Trophoblast cell (in vitro differentiated cells and primary cell): ENCODE results near the gene CDH26.

Experiments used
- DNase-seq, 2 donors: peaks; one replicate each; pipeline ENCODE4 v3.0.0-alpha.2; 2016
- H2AFZ ChIP-seq: 2 replicates; pipeline ENCODE4 v1.6.1; 2013; ENCODE audit warnings: low read length, moderate library complexity, mild to moderate bottlenecking; ENCODE audit not compliant: insufficient read depth, poor library complexity
- H2AK5ac ChIP-seq: 2 replicates; pipeline ENCODE4 v1.6.1; 2013; ENCODE audit warnings: mild to moderate bottlenecking, low read length
- H2BK120ac ChIP-seq: 2 replicates; pipeline ENCODE4 v1.6.1; 2013; ENCODE audit warnings: low read length, mild to moderate bottlenecking, moderate library complexity; ENCODE audit not compliant: insufficient read depth, poor library complexity
- H2BK12ac ChIP-seq: 2 replicates; pipeline ENCODE4 v1.6.1; 2013; ENCODE audit warnings: mild to moderate bottlenecking, low read length, moderate library complexity
- H2BK5ac ChIP-seq: 2 replicates; pipeline ENCODE4 v1.6.1; 2013; ENCODE audit warnings: low read length, low read depth, moderate library complexity, mild to moderate bottlenecking; ENCODE audit not compliant: poor library complexity
- H3K14ac ChIP-seq: 2 replicates; pipeline ENCODE4 v1.6.1; 2013; ENCODE audit warnings: mild to moderate bottlenecking, low read length
- H3K18ac ChIP-seq: 2 replicates; pipeline ENCODE4 v1.6.1; 2013; ENCODE audit warnings: mild to moderate bottlenecking, low read length
- H3K23ac ChIP-seq: 2 replicates; pipeline ENCODE4 v1.6.1; 2013; ENCODE audit warnings: low read length
- H3K27ac ChIP-seq: 2 replicates; pipeline ENCODE4 v1.5.1; 2013; ENCODE audit warnings: low read depth, mild to moderate bottlenecking, inconsistent platforms, low read length, moderate library complexity
- H3K27me3 ChIP-seq: 2 replicates; pipeline ENCODE4 v1.6.1; 2013; ENCODE audit warnings: inconsistent platforms, mild to moderate bottlenecking, low read length, moderate library complexity; ENCODE audit not compliant: insufficient read depth
- H3K36me3 ChIP-seq, 2 experiments: 1 replicate in 1 of 2; 2 replicates in 1 of 2; pipeline ENCODE4 v1.6.1; 2013; ENCODE audit warnings: low read length in 2 of 2, mild to moderate bottlenecking in 2 of 2, moderate library complexity in 1 of 2; ENCODE audit not compliant: insufficient read depth in 2 of 2, control insufficient read depth in 1 of 2
- H3K4ac ChIP-seq: 2 replicates; pipeline ENCODE4 v1.6.1; 2013; ENCODE audit warnings: low read depth, mild to moderate bottlenecking, low read length, moderate library complexity
- H3K4me1 ChIP-seq, 2 experiments: 1 replicate in 1 of 2; 2 replicates in 1 of 2; pipeline ENCODE4 v1.6.1; 2013; ENCODE audit warnings: low read length in 2 of 2, mild to moderate bottlenecking in 2 of 2, moderate library complexity in 1 of 2; ENCODE audit not compliant: insufficient read depth in 2 of 2, control insufficient read depth in 1 of 2
- H3K4me2 ChIP-seq: 2 replicates; pipeline ENCODE4 v1.6.1; 2013; ENCODE audit warnings: inconsistent platforms, mild to moderate bottlenecking, low read length, moderate library complexity
- H3K4me3 ChIP-seq: 2 replicates; pipeline ENCODE4 v1.5.1; 2013; ENCODE audit warnings: mild to moderate bottlenecking, low read depth, low read length, inconsistent platforms
- H3K79me1 ChIP-seq: one replicate; pipeline ENCODE4 v1.6.1; 2013; ENCODE audit warnings: low read length
- H3K79me2 ChIP-seq: 2 replicates; pipeline ENCODE4 v1.6.1; 2013; ENCODE audit warnings: low read length, mild to moderate bottlenecking; ENCODE audit not compliant: control insufficient read depth, insufficient read depth, poor library complexity
- H3K9ac ChIP-seq: 2 replicates; pipeline ENCODE4 v1.6.1; 2013; ENCODE audit warnings: mild to moderate bottlenecking, low read length
- H3K9me3 ChIP-seq: 2 replicates; pipeline ENCODE4 v1.6.1; 2013; ENCODE audit warnings: low read depth, mild to moderate bottlenecking, control low read depth, inconsistent platforms, low read length; ENCODE audit not compliant: insufficient read depth
- H4K12ac ChIP-seq: 2 replicates; pipeline ENCODE4 v1.6.1; 2013; ENCODE audit warnings: low read depth, mild to moderate bottlenecking, low read length, moderate library complexity
- H4K8ac ChIP-seq: 2 replicates; pipeline ENCODE4 v1.6.1; 2013; ENCODE audit warnings: low read depth, mild to moderate bottlenecking, low read length, moderate library complexity
- H4K91ac ChIP-seq: one replicate; pipeline ENCODE4 v1.6.1; 2013; ENCODE audit warnings: low read depth, mild to moderate bottlenecking, low read length, moderate library complexity
- WGBS: extraction: QIAGEN DNeasy Blood & Tissue Kit; methylation state at CpG from one replicate; pipeline ENCODE4 v1.1.7; 2013; ENCODE audit warnings: missing lambda C conversion rate; ENCODE audit not compliant: insufficient read length, insufficient coverage; ENCODE audit errors: extremely low coverage; 5-methylcytosine and 5-hydroxymethylcytosine counted together

CDH26 gene

GRCh38 chr20:60055740-60056139 is 97.5 kb downstream of the CDH26 start:
- Histone ChIP-seq H4K12ac (no peak overlapping the region), H3K79me2 (no peaks in the 10 kb centered on the region), H3K27me3 (no peaks in the 10 kb centered on the region), H2AFZ (no peak overlapping the region), H3K9me3 (no peaks in the 10 kb centered on the region), H3K4me3 (no peak overlapping the region), H3K79me1 (no peaks in the 10 kb centered on the region), H3K23ac (no peak overlapping the region), H3K9ac (no peak overlapping the region), H3K14ac (no peak overlapping the region), H3K36me3 (no peaks in the 10 kb centered on the region), H3K4me1 (no peaks in the 10 kb centered on the region), H2BK12ac (no peak overlapping the region), H3K27ac (no peak overlapping the region), H3K18ac (no peak overlapping the region), H4K91ac (no peak overlapping the region), H2BK5ac (no peak overlapping the region), H3K4me2 (no peak overlapping the region), H2BK120ac (no peak overlapping the region), H3K4ac (no peak overlapping the region), H2AK5ac (no peak overlapping the region), H4K8ac (no peak overlapping the region)
- WGBS = no CpG with 5 or more reads among the region's 14 CpGs
- DNase-seq = no peak

- H3K14ac ChIP-seq = no peak overlapping the region
- no peak overlapping the region for H4K91ac ChIP-seq
These were observed 98.3 kb downstream of the CDH26 start for GRCh38 chr20:60056407-60057122.

GRCh38 chr20:60057123-60057865 is 99.1 kb downstream of the CDH26 start:
- Histone ChIP-seq H2BK5ac (no peak overlapping the region), H3K36me3 (no peaks in the 10 kb centered on the region), H3K4me1 (no peaks in the 10 kb centered on the region), H2AK5ac (no peak overlapping the region), H3K4me2 (no peak overlapping the region), H3K23ac (no peak overlapping the region), H3K4ac (no peak overlapping the region), H3K79me2 (peaks cover under 1% of the 10 kb centered on the region), H3K4me3 (no peak overlapping the region), H3K27me3 (no peaks in the 10 kb centered on the region), H2BK120ac (no peak overlapping the region), H3K18ac (no peak overlapping the region), H4K91ac (no peak overlapping the region), H3K27ac (no peak overlapping the region), H3K9me3 (no peaks in the 10 kb centered on the region), H3K14ac (no peak overlapping the region), H3K9ac (no peak overlapping the region), H2BK12ac (no peak overlapping the region), H4K12ac (no peak overlapping the region), H4K8ac (no peak overlapping the region), H3K79me1 (no peaks in the 10 kb centered on the region), H2AFZ (no peak overlapping the region)
- DNase-seq = peak; percentile 38 to 72
- WGBS = no CpG with 5 or more reads among the region's 11 CpGs

More at GRCh38 chr20:60056407-60057122, 98.3 kb downstream of the CDH26 start:
- Histone ChIP-seq H3K27me3 (no peaks in the 10 kb centered on the region), H3K9me3 (no peaks in the 10 kb centered on the region), H3K4me2 (no peak overlapping the region), H2AK5ac (no peak overlapping the region), H2AFZ (no peak overlapping the region), H3K23ac (no peak overlapping the region), H3K4me3 (no peak overlapping the region), H2BK120ac (no peak overlapping the region), H3K27ac (no peak overlapping the region), H3K4ac (no peak overlapping the region), H3K4me1 (no peaks in the 10 kb centered on the region), H3K18ac (no peak overlapping the region), H2BK12ac (no peak overlapping the region), H4K12ac (no peak overlapping the region), H3K36me3 (no peaks in the 10 kb centered on the region), H3K79me1 (no peaks in the 10 kb centered on the region), H3K9ac (no peak overlapping the region), H2BK5ac (no peak overlapping the region), H3K79me2 (no peaks in the 10 kb centered on the region), H4K8ac (no peak overlapping the region)
- WGBS = no CpG with 5 or more reads among the region's 5 CpGs
- DNase-seq = no peak

- no peak overlapping the region for H3K4ac ChIP-seq
- no peak overlapping the region for H2AFZ ChIP-seq
- H2BK5ac ChIP-seq = no peak overlapping the region
- no peak overlapping the region for H3K4me3 ChIP-seq
- H3K23ac ChIP-seq = no peak overlapping the region
- no peak overlapping the region for H4K8ac ChIP-seq
- H3K4me2 ChIP-seq = no peak overlapping the region
- no peak overlapping the region for H3K18ac ChIP-seq
- peaks cover 0 to 3% of the 10 kb centered on the region in 2 experiments for H3K4me1 ChIP-seq
- H3K27ac ChIP-seq = no peak overlapping the region
- H3K79me2 ChIP-seq = peaks cover 2% of the 10 kb centered on the region
- no peak overlapping the region for H3K14ac ChIP-seq
- H4K91ac ChIP-seq = no peak overlapping the region
- no peak overlapping the region for H2BK12ac ChIP-seq
- no peak overlapping the region for H3K9ac ChIP-seq
- no peaks in the 10 kb centered on the region for H3K79me1 ChIP-seq
- H3K36me3 ChIP-seq = no peaks in the 10 kb centered on the region
- WGBS = no CpG with 5 or more reads among the region's 20 CpGs
- H3K27me3 ChIP-seq = no peaks in the 10 kb centered on the region
- H4K12ac ChIP-seq = no peak overlapping the region
- no peak for DNase-seq
- no peak overlapping the region for H2AK5ac ChIP-seq
- no peak overlapping the region for H2BK120ac ChIP-seq
- no peaks in the 10 kb centered on the region for H3K9me3 ChIP-seq
These were observed 99.9 kb downstream of the CDH26 start for GRCh38 chr20:60057866-60058807.
